Thyroid gland (tissue), 4 donors: ENCODE measurements around the gene ABLIM1. TPM values are rescaled to one million over a fixed set of nuclear protein-coding genes. Genes with fewer than 3 reads are reported as not detected.
A peak's percentile ranks its signal among the peaks of the same experiment; 100 is the strongest.

Source experiments
- DNase-seq, 2 donors: peaks; one replicate each; pipeline ENCODE4 v3.0.0-alpha.2; 2019
- H3K27ac ChIP-seq, 3 donors: fragments of 200-600 bp; sonication (generic); 1 replicate in 2 of 3; 2 replicates in 1 of 3; pipeline ENCODE4 v1.5.1; 2016 to 2019; ENCODE audit warnings: mild to moderate bottlenecking in 1 of 3, moderate library complexity in 1 of 3
- H3K27me3 ChIP-seq: fragments of 200-600 bp; sonication (generic); one replicate; pipeline ENCODE4 v1.5.1; 2019
- H3K36me3 ChIP-seq, 2 donors: fragments of 200-600 bp; sonication (generic); one replicate each; pipeline ENCODE4 v1.5.1; 2016 to 2019
- H3K4me1 ChIP-seq, 2 donors: fragments of 200-600 bp; sonication (generic); one replicate each; pipeline ENCODE4 v1.5.1; 2017 to 2019
- H3K4me3 ChIP-seq, 3 donors: fragments of 200-600 bp; sonication (generic); replicated peaks in 1 of 3; 1 replicate in 2 of 3; 2 replicates in 1 of 3; pipeline ENCODE4 v1.5.1; 2016; ENCODE audit warnings: mild to moderate bottlenecking in 1 of 3
- H3K9me3 ChIP-seq: fragments of 200-600 bp; sonication (generic); one replicate; pipeline ENCODE4 v1.5.1; 2017
- POLR2A ChIP-seq, 2 donors: fragments of 450-650 bp; IDR thresholded peaks; one replicate each; pipeline ENCODE4 v1.6.1; 2017; ENCODE audit warnings: antibody characterized with exemption in 2 of 2, mild to moderate bottlenecking in 2 of 2, moderate library complexity in 1 of 2
- WGBS, 2 donors: methylation state at CpG; one replicate each; pipeline ENCODE4 v1.1.5; 2017; 5-methylcytosine and 5-hydroxymethylcytosine counted together
- intact Hi-C: fragments of 100-400 bp; cut with DNase I; formaldehyde crosslinking; loops from one replicate; pipeline ENCODE4 v1.15.1; 2023
- total RNA-seq, 4 donors: library from RNA; depleted of rRNA; stranded (reverse); fragments of >200 nt; gene quantifications; one replicate each; pipeline ENCODE4 v1.2.3, GENCODE V29; 2016
- TF ChIP-seq, protein P1 (sequence below), 6 experiments: fragments of 200-600 bp in 3 of 6; fragments of 450-650 bp in 3 of 6; sonication (generic) in 3 of 6; IDR thresholded peaks; one replicate each; pipeline ENCODE4 v1.5.1; 2016 to 2019; ENCODE audit warnings: antibody characterized with exemption in 6 of 6, mild to moderate bottlenecking in 2 of 6, inconsistent platforms in 1 of 6, moderate library complexity in 1 of 6

ABLIM1 gene
- total RNA-seq, 4 donors from 2014 or later: 225 to 404 (median 382) TPM

GRCh38 chr10:114573330-114574045 lies 84.6 kb downstream of the ABLIM1 start:
- no peak overlapping the region for H3K4me3 ChIP-seq
- H3K27me3 ChIP-seq: no peaks in the 10 kb centered on the region
- no peak for TF ChIP-seq POLR2A (IDR thresholded peaks at IDR 0.05)
- TF ChIP-seq, protein P1, sequence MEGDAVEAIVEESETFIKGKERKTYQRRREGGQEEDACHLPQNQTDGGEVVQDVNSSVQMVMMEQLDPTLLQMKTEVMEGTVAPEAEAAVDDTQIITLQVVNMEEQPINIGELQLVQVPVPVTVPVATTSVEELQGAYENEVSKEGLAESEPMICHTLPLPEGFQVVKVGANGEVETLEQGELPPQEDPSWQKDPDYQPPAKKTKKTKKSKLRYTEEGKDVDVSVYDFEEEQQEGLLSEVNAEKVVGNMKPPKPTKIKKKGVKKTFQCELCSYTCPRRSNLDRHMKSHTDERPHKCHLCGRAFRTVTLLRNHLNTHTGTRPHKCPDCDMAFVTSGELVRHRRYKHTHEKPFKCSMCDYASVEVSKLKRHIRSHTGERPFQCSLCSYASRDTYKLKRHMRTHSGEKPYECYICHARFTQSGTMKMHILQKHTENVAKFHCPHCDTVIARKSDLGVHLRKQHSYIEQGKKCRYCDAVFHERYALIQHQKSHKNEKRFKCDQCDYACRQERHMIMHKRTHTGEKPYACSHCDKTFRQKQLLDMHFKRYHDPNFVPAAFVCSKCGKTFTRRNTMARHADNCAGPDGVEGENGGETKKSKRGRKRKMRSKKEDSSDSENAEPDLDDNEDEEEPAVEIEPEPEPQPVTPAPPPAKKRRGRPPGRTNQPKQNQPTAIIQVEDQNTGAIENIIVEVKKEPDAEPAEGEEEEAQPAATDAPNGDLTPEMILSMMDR (IDR thresholded peaks at IDR 0.05): no peak
- no peaks in the 10 kb centered on the region for H3K9me3 ChIP-seq
- peak; percentile 68 to 74 for DNase-seq
- H3K4me1 ChIP-seq: peaks cover 48 to 51% of the 10 kb centered on the region in 2 donors
- WGBS, 2 donors: 53 to 54% methylated on average over 6 of the region's 6 CpGs
- peak overlapping the region; percentile 52 to 86 (median 77) for H3K27ac ChIP-seq
- intact Hi-C loops: no loop called here
- no peaks in the 10 kb centered on the region for H3K36me3 ChIP-seq

DNA sequence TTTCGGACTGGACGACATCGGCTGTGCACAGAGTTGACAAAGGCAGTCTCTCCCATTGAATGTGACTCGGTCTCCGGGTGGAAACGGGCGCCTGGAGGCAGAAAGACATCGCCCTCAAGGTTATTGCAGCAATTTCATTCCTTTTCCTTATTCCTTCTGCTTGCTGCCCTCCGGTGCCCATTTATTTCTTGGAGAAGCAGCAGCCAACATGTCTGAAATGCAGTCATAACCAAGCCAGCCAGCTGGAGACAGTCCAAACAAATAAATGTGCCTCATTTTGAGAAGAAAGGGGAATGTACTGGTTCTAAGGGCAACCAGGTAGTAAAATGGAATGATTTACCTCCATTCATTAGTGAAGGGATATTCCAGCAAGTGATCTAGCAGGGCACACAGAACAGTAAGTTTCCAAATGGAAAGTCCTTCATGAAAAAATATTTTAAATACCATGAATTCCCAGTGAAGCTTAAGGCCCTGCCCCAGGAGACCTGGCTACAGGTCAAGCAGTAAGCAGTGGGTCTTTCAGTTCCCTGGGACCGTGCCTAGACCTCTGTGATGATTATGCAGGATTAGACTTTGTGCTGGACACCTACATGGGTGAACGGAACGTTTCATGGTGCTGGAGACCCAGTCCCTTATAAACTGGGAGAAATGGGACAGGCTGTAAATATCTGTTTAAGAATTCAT lies 86.6 kb downstream of the ABLIM1 start:
- Histone ChIP-seq H3K36me3 (no peaks in the 10 kb centered on the region), H3K4me3 (no peak overlapping the region), H3K27ac (peak overlapping the region; percentile 34 to 77 (median 49)), H3K9me3 (no peaks in the 10 kb centered on the region), H3K27me3 (no peaks in the 10 kb centered on the region), H3K4me1 (peaks cover 31 to 36% of the 10 kb centered on the region in 2 donors)
- WGBS, 2 donors: 83% methylated on average over 12 of the region's 12 CpGs
- TF ChIP-seq POLR2A (IDR thresholded peaks at IDR 0.05): no peak
- TF ChIP-seq, protein P1 (IDR thresholded peaks at IDR 0.05): no peak
- DNase-seq: peak; percentile 55 to 69
- intact Hi-C loops: no loop called here

DNA sequence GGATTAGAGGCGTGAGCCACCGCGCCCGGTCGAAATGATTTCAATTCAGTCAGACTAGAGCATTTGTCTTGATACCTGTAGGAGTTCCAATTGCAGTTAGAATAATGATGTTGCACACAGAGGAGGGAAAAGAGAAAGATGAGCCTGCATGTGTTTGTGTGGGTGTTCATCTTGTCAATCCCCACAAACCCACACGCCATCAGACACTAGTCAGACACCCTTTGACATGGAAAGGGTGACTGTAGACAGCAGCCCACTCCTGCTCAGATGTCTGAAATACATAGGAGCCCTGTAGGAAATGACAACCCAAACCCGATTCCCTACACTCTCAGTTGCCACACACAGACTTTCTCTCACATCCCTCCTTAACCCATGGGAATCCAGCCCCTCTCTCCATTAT lies 92.0 kb downstream of the ABLIM1 start:
- intact Hi-C loops: no loop called here
- Histone ChIP-seq H3K27me3 (no peaks in the 10 kb centered on the region), H3K27ac (no peak overlapping the region), H3K4me3 (no peak overlapping the region), H3K4me1 (peaks cover 3 to 4% of the 10 kb centered on the region in 2 donors), H3K36me3 (no peaks in the 10 kb centered on the region), H3K9me3 (no peaks in the 10 kb centered on the region)
- no peak for DNase-seq
- 95 to 97% methylated on average over 7 of the region's 7 CpGs for WGBS, 2 donors
- TF ChIP-seq POLR2A (IDR thresholded peaks at IDR 0.05): no peak

DNA sequence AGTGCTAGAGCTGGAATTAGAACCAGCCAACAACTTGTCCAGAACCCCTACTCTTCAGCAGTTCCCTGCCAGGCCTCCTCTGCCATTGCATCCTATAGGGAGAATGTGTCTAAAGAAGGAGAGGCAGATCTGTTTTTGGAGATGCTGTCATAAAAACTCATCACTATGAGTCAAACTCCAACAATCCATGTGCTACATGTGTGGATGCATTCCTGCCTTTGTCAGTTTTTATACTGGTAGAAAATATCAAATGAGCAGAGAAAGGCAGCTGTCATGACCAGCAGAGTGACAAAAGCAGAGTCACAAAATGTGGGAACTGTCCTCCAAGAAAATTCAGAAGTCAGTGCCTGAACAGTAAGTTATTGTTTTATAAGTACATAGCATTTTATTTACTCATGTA lies 93.0 kb downstream of the ABLIM1 start:
- Histone ChIP-seq H3K36me3 (no peaks in the 10 kb centered on the region), H3K27me3 (no peaks in the 10 kb centered on the region), H3K27ac (no peak overlapping the region), H3K4me1 (no peaks in the 10 kb centered on the region), H3K9me3 (no peaks in the 10 kb centered on the region), H3K4me3 (no peak overlapping the region)
- DNase-seq: no peak
- intact Hi-C loops: no loop called here
- no peak for TF ChIP-seq POLR2A (IDR thresholded peaks at IDR 0.05)
- TF ChIP-seq, protein P1 (IDR thresholded peaks at IDR 0.05): no peak

DNA sequence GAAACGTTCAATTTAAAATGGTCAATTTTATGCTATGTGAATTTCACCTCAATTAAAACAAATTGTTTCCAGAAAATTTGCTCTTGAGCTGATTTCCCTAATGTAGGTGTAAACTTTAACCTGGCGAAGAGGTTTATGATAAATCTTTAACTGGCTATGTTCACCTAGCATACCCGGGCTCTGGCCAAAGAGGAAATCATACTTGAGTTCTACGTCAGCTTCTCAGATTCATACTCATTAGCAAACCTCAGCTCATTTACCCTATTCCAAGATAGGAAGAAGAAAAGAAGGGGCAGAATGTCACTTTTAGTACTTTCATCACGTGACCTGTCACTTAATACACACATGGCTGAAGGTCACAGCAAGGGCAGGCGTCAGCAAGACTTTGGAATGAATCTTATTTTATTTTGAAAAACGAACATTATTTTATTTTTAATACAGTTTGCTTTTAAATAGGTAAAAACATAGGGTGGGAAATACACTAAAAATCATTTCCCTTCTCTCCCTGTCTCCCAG lies 97.0 kb downstream of the ABLIM1 start:
- Histone ChIP-seq H3K4me1 (peaks cover 6 to 8% of the 10 kb centered on the region in 2 donors), H3K27ac (no peak overlapping the region), H3K4me3 (no peak overlapping the region), H3K27me3 (no peaks in the 10 kb centered on the region), H3K36me3 (no peaks in the 10 kb centered on the region), H3K9me3 (no peaks in the 10 kb centered on the region)
- DNase-seq: no peak
- intact Hi-C loops: no loop called here
- 90 to 91% methylated on average over 7 of the region's 7 CpGs for WGBS, 2 donors
- TF ChIP-seq POLR2A (IDR thresholded peaks at IDR 0.05): no peak
- TF ChIP-seq, protein P1 (IDR thresholded peaks at IDR 0.05): no peak
